HepG2 (cell line): ENCODE data around the gene UBE2L6. TPM values are rescaled to one million over a fixed set of nuclear protein-coding genes. Genes with fewer than 3 reads are reported as not detected.

Experiments used
- ATAC-seq: fragments of 200-7000 bp; cut with Tn5 transposase; 3 replicates; pipeline ENCODE4 v1.9.1; 2020; ENCODE audit warnings: mild to moderate bottlenecking, moderate library complexity
- BruUV-seq: library from RNA; stranded (reverse); fragments of 400-500 nt; replicated peaks from 2 replicates; lab custom pipeline; 2021; lab: Mats Ljungman, UMichigan
- CTCF ChIA-PET: fragments of 300-600 bp; formaldehyde crosslinking; extraction: SDS; loops from one replicate; lab custom pipeline; 2021; ENCODE audit warnings: low total read pairs, inconsistent platforms, low intra/inter-chr PET ratio; lab: Yijun Ruan, JAX
- POLR2A ChIA-PET: fragments of 350-600 bp; sonication (Branson Sonifier 250); formaldehyde crosslinking; loops from one replicate; lab custom pipeline; 2020; ENCODE audit warnings: antibody characterized with exemption, inconsistent platforms; lab: Yijun Ruan, JAX
- DNase-seq: peaks from one replicate; pipeline ENCODE4 v3.0.0-alpha.2; 2015; ENCODE audit warnings: low spot score
- FAIRE-seq: peaks from 3 replicates; lab custom pipeline; 2011; peaks lifted over from hg19 to GRCh38; lab: Jason Lieb, UNC
- H2AFZ ChIP-seq: one replicate; pipeline ENCODE4 v1.6.1; 2011; ENCODE audit warnings: low read length, inconsistent platforms
- H3K27ac ChIP-seq: fragments of 300-600 bp; 3 replicates; pipeline ENCODE4 v1.8.0; 2011; ENCODE audit warnings: mixed run types, mild to moderate bottlenecking, mixed read lengths, low read length, inconsistent platforms; ENCODE audit not compliant: insufficient read depth; ENCODE audit errors: extremely low read length
- H3K27me3 ChIP-seq, 2 experiments: fragments of 200-600 bp in 1 of 2; 2 replicates in 1 of 2; 3 replicates in 1 of 2; pipeline versions ENCODE4 v1.6.0 to v1.8.0; 2011; ENCODE audit warnings: low read length in 2 of 2, mild to moderate bottlenecking in 2 of 2, moderate library complexity in 2 of 2, inconsistent platforms in 1 of 2; ENCODE audit not compliant: insufficient read depth in 2 of 2, control insufficient read depth in 1 of 2
- H3K36me3 ChIP-seq, 2 experiments: fragments of 200-600 bp in 1 of 2; replicated peaks in 1 of 2; 2 replicates in 1 of 2; 3 replicates in 1 of 2; pipeline versions ENCODE4 v1.5.1 to v1.8.0; 2011; ENCODE audit warnings: low read length in 2 of 2, inconsistent platforms in 1 of 2; ENCODE audit not compliant: insufficient read depth in 2 of 2, control insufficient read depth in 1 of 2
- H3K4me1 ChIP-seq: 2 replicates; pipeline ENCODE4 v1.5.1; 2012; ENCODE audit warnings: low read length, inconsistent platforms; ENCODE audit not compliant: insufficient read depth
- H3K4me2 ChIP-seq: 2 replicates; pipeline ENCODE4 v1.6.0; 2011; ENCODE audit warnings: low read depth, low read length, inconsistent platforms
- H3K4me3 ChIP-seq, 3 experiments: fragments of 200-600 bp in 1 of 3; sonication (generic), shearing (Covaris generic) in 1 of 3; replicated peaks in 1 of 3; 2 replicates each; pipeline ENCODE4 v1.5.1; 2011 to 2016; ENCODE audit warnings: low read length in 3 of 3, inconsistent platforms in 2 of 3, low read depth in 2 of 3, mild to moderate bottlenecking in 2 of 3, control low read depth in 1 of 3, mixed read lengths in 1 of 3; ENCODE audit not compliant: insufficient read depth in 1 of 3
- H3K79me2 ChIP-seq: one replicate; pipeline ENCODE4 v1.6.1; 2011; ENCODE audit warnings: low read length, inconsistent platforms; ENCODE audit not compliant: insufficient read depth
- H3K9ac ChIP-seq: 2 replicates; pipeline ENCODE4 v1.6.0; 2011; ENCODE audit warnings: mild to moderate bottlenecking, low read depth, low read length, inconsistent platforms; ENCODE audit not compliant: insufficient read depth
- H3K9me3 ChIP-seq: 2 replicates; pipeline ENCODE4 v1.5.1; 2012; ENCODE audit warnings: mild to moderate bottlenecking, low read length
- H4K20me1 ChIP-seq: 2 replicates; pipeline ENCODE4 v1.6.0; 2011; ENCODE audit warnings: inconsistent platforms, mild to moderate bottlenecking, low read length, moderate library complexity; ENCODE audit not compliant: insufficient read depth
- EEA1 ChIP-seq: sonication (generic); formaldehyde crosslinking; IDR thresholded peaks from 2 replicates; pipeline ENCODE4 v1.5.1; 2020; ENCODE audit warnings: mild to moderate bottlenecking, missing genetic modification reagents, borderline replicate concordance
- GATA4 ChIP-seq: sonication (generic); IDR thresholded peaks from 2 replicates; pipeline ENCODE4 v1.6.1; 2016; ENCODE audit warnings: antibody characterized with exemption, low read depth, borderline replicate concordance
- IRF2 ChIP-seq: IDR thresholded peaks from 2 replicates; pipeline ENCODE4 v1.6.1; 2018; ENCODE audit warnings: missing genetic modification reagents, missing compliant biosample characterization
- MIXL1 ChIP-seq: IDR thresholded peaks from 2 replicates; pipeline ENCODE4 v1.6.1; 2016
- MNT ChIP-seq: fragments of 450-650 bp; IDR thresholded peaks from 2 replicates; pipeline ENCODE4 v1.6.1; 2016
- NFATC3 ChIP-seq: sonication (generic); formaldehyde crosslinking; IDR thresholded peaks from 2 replicates; pipeline ENCODE4 v1.5.1; 2020; ENCODE audit warnings: mild to moderate bottlenecking, missing genetic modification reagents
- POLR2G ChIP-seq: fragments of 200-400 bp; formaldehyde crosslinking; IDR thresholded peaks from 2 replicates; pipeline ENCODE4 v1.6.1; 2018; ENCODE audit warnings: mild to moderate bottlenecking, low read depth, low read length, moderate library complexity
- PRDM15 ChIP-seq: sonication (generic); formaldehyde crosslinking; IDR thresholded peaks from 2 replicates; pipeline ENCODE4 v1.4.0; 2020; ENCODE audit warnings: missing genetic modification reagents
- PRPF4 ChIP-seq: fragments of 200-400 bp; formaldehyde crosslinking; IDR thresholded peaks from 2 replicates; pipeline ENCODE4 v1.6.1; 2016; ENCODE audit warnings: low read length, low read depth; ENCODE audit not compliant: poor library complexity, severe bottlenecking
- SNAI1 ChIP-seq: sonication (generic); formaldehyde crosslinking; IDR thresholded peaks from 2 replicates; pipeline ENCODE4 v1.5.0; 2020; ENCODE audit warnings: mild to moderate bottlenecking, missing genetic modification reagents, borderline replicate concordance
- SNAPC5 ChIP-seq: sonication (generic); formaldehyde crosslinking; IDR thresholded peaks from 2 replicates; pipeline ENCODE4 v1.8.1; 2023; ENCODE audit warnings: mild to moderate bottlenecking, missing genetic modification reagents, borderline replicate concordance
- SP2 ChIP-seq: sonication (generic); formaldehyde crosslinking; IDR thresholded peaks from 2 replicates; pipeline ENCODE4 v1.5.1; 2020; ENCODE audit warnings: mild to moderate bottlenecking, missing genetic modification reagents
- ZBTB44 ChIP-seq: sonication (generic); formaldehyde crosslinking; IDR thresholded peaks from 2 replicates; pipeline ENCODE4 v1.4.0; 2020; ENCODE audit warnings: missing genetic modification reagents
- ZFAT ChIP-seq: sonication (generic); formaldehyde crosslinking; conservative IDR thresholded peaks from 2 replicates; pipeline ENCODE4 v1.8.1; 2023; ENCODE audit warnings: missing genetic modification reagents, inconsistent platforms
- ZFP36 ChIP-seq: fragments of 150-350 bp; IDR thresholded peaks from 2 replicates; pipeline ENCODE4 v1.6.1; 2018; ENCODE audit warnings: borderline replicate concordance, low read length, low read depth; ENCODE audit not compliant: partially characterized antibody
- ZNF235 ChIP-seq: sonication (generic); formaldehyde crosslinking; IDR thresholded peaks from 2 replicates; pipeline ENCODE4 v1.8.1; 2023; ENCODE audit warnings: mild to moderate bottlenecking, missing genetic modification reagents, borderline replicate concordance
- ZNF629 ChIP-seq: sonication (generic); formaldehyde crosslinking; conservative IDR thresholded peaks from 2 replicates; pipeline ENCODE4 v1.5.0; 2020; ENCODE audit warnings: missing genetic modification reagents
- ZNF766 ChIP-seq: sonication (generic); formaldehyde crosslinking; IDR thresholded peaks from 2 replicates; pipeline ENCODE4 v1.5.0; 2020; ENCODE audit warnings: missing genetic modification reagents, borderline replicate concordance
- ZNF773 ChIP-seq: sonication (generic); formaldehyde crosslinking; IDR thresholded peaks from 2 replicates; pipeline ENCODE4 v1.4.0; 2020; ENCODE audit warnings: missing genetic modification reagents, borderline replicate concordance
- WGBS: methylation state at CpG from one replicate; pipeline ENCODE4 v1.1.6; 2017; ENCODE audit warnings: low lambda C conversion rate; 5-methylcytosine and 5-hydroxymethylcytosine counted together
- in situ Hi-C: cut with HindIII; loops from 2 replicates; pipeline ENCODE4 v1.10.0; 2017; ENCODE audit warnings: low pct_unique_long_range_greater_than_20kb; ENCODE audit not compliant: extremely low pct_ligation_motif_present
- intact Hi-C: fragments of 100-400 bp; cut with micrococcal nuclease; formaldehyde crosslinking; loops from one replicate; pipeline ENCODE4 v1.10.0; 2022; ENCODE audit not compliant: unreplicated experiment
- polyA plus RNA-seq, 8 experiments: library from polyadenylated mRNA; depleted of rRNA in 3 of 8; stranded (reverse) in 7 of 8; unstranded in 1 of 8; fragments of >200 nt; fragmentation: Illumina TruSeq in 4 of 8; extraction: Trizol in 4 of 8; gene quantifications; 2 replicates each; pipeline versions ENCODE4 v1.2.1 to v1.2.3, GENCODE V29; 2011 to 2016; ENCODE audit warnings: low read depth in 4 of 8, missing spikeins in 1 of 8, mixed read lengths in 1 of 8; ENCODE audit not compliant: insufficient read depth in 1 of 8
- total RNA-seq, 5 experiments: library from RNA; depleted of rRNA; stranded (reverse); fragments of >200 nt; fragmentation: Illumina TruSeq; extraction: Trizol; gene quantifications; 2 replicates each; pipeline ENCODE4 v1.2.3, GENCODE V29; 2016; ENCODE audit warnings: low read depth in 1 of 5

The UBE2L6 gene
- total and polyA plus RNA-seq, 2 of the 13 experiments (the other 11 are each of a cell fraction or from before 2014, with no cell fraction given): 30.3 to 30.4 TPM

- H3K4me1 ChIP-seq: peaks cover 32% of the 10 kb centered on the region
- H3K4me3 ChIP-seq: no peak overlapping the region
- no peaks in the 10 kb centered on the region for H3K27me3 ChIP-seq
- TF ChIP-seq MNT (no peak), POLR2G (no peak), PRDM15 (CRISPR knock-in tag) (no peak), ZFAT (CRISPR knock-in tag) (no peak), SNAI1 (CRISPR knock-in tag) (no peak), MIXL1 (CRISPR knock-in tag) (no peak), ZNF773 (CRISPR knock-in tag) (no peak), ZNF235 (CRISPR knock-in tag) (no peak), ZFP36 (no peak), NFATC3 (CRISPR knock-in tag) (no peak), EEA1 (CRISPR knock-in tag) (no peak), SNAPC5 (no peak), PRPF4 (no peak), ZNF766 (CRISPR knock-in tag) (no peak), ZBTB44 (CRISPR knock-in tag) (no peak), GATA4 (no peak), IRF2 (CRISPR knock-in tag) (no peak), ZNF629 (CRISPR knock-in tag) (no peak), SP2 (CRISPR knock-in tag) (no peak)
- H4K20me1 ChIP-seq: no peaks in the 10 kb centered on the region
- no peaks in the 10 kb centered on the region for H3K9me3 ChIP-seq
- no peak overlapping the region for H3K4me2 ChIP-seq
- FAIRE-seq (no peak), ATAC-seq (no peak), DNase-seq (no peak)
- no peak overlapping the region for H2AFZ ChIP-seq
- intact Hi-C loops (no loop called here), in situ Hi-C loops (no loop called here)
- ChIA-PET CTCF (no interaction called here), POLR2A (no interaction called here)
- no peaks in the 10 kb centered on the region for H3K79me2 ChIP-seq
- WGBS: 92% methylated on average over 8 of the region's 8 CpGs
- BruUV-seq: no TSS peak
- no peak overlapping the region for H3K9ac ChIP-seq
- H3K36me3 ChIP-seq: peaks cover 1 to 11% of the 10 kb centered on the region in 2 experiments; a peak in 1 of 5 replicates
- H3K27ac ChIP-seq: no peak overlapping the region
Measured at GRCh38 chr11:57549983-57550382, 17.5 kb downstream of the UBE2L6 start.
